Measurements from ENCODE around the gene SLC22A23. TPM values are rescaled to one million over a fixed set of nuclear protein-coding genes. Genes with fewer than 3 reads are reported as not detected.
A peak's percentile ranks its signal among the peaks of the same experiment; 100 is the strongest.

Gene SLC22A23
- total RNA-seq, 1 experiment from 2014 or later, result 5.7 TPM

GRCh38 chr6:3422435-3423070 is 34.3 kb downstream of the SLC22A23 start:
- Histone ChIP-seq H2AFZ (ENCODE audit: low read length) (no peak overlapping the region), H3F3A (ENCODE audit: low read length, unreplicated experiment) (no peaks in the 10 kb centered on the region), H3K9me2 (replicated peaks; ENCODE audit: low read length) (no peaks in the 10 kb centered on the region), H3K27me3 (ENCODE audit: low read length) (no peaks in the 10 kb centered on the region), H3K9ac (ENCODE audit: low read length) (no peak overlapping the region), H3K36me3 (ENCODE audit: low read depth, low read length) (no peaks in the 10 kb centered on the region), H3K27ac (ENCODE audit: low read length) (no peak overlapping the region), H3K4me3 (ENCODE audit: low read length) (no peak overlapping the region), H4K20me1 (ENCODE audit: low read length) (no peaks in the 10 kb centered on the region), H3K79me2 (ENCODE audit: low read length) (no peaks in the 10 kb centered on the region), H3K4me1 (ENCODE audit: insufficient read depth, low read length) (peaks cover 54% of the 10 kb centered on the region), H3K4me2 (ENCODE audit: low read length) (peak overlapping the region; percentile 45), H3K9me3 (ENCODE audit: low read length) (no peaks in the 10 kb centered on the region)
- no peak for TF ChIP-seq EZH2 (IDR thresholded peaks at IDR 0.05; ENCODE audit: low read length, unreplicated experiment)
- no peak for TF ChIP-seq EZH2phosphoT487 (IDR thresholded peaks at IDR 0.05; ENCODE audit: borderline replicate concordance, low read length)
- TF ChIP-seq CTCF (conservative IDR thresholded peaks at IDR 0.05; ENCODE audit: low read depth, low read length), result no peak
- ChIA-PET CTCF (interaction anchor here (0.7 kb wide), 1 partner anchor 143 kb away, joined by 3 read pairs; no protein-coding TSS in a partner anchor), POLR2A (ENCODE audit: unreplicated experiment) (interaction anchor here (0.7 kb wide), 1 partner anchor 43 kb away, joined by 4 read pairs; no protein-coding TSS in a partner anchor)
- intact Hi-C loops (cut with micrococcal nuclease), result no loop called here
- no peak for DNase-seq
- no TSS peak for BruUV-seq (replicated peaks)
- ATAC-seq, result peak; percentile 36; the same call in 1 of the 2 replicates

GRCh38 chr6:3421791-3422434 is 34.9 kb downstream of the SLC22A23 start:
- H4K20me1 ChIP-seq (ENCODE audit: low read length), result no peaks in the 10 kb centered on the region
- no TSS peak for BruUV-seq (replicated peaks)
- intact Hi-C loops (cut with micrococcal nuclease), result no loop called here
- CTCF ChIA-PET, result interaction anchor here (0.7 kb wide), 1 partner anchor 142 kb away, joined by 3 read pairs; no protein-coding TSS in a partner anchor
- peaks cover 50% of the 10 kb centered on the region for H3K4me1 ChIP-seq (ENCODE audit: insufficient read depth, low read length)
- POLR2A ChIA-PET (ENCODE audit: unreplicated experiment), result interaction anchor here (0.7 kb wide), 1 partner anchor 43 kb away, joined by 4 read pairs; no protein-coding TSS in a partner anchor
- no peaks in the 10 kb centered on the region for H3K9me2 ChIP-seq (replicated peaks; ENCODE audit: low read length)
- no peaks in the 10 kb centered on the region for H3F3A ChIP-seq (ENCODE audit: low read length, unreplicated experiment)
- H3K36me3 ChIP-seq (ENCODE audit: low read depth, low read length), result no peaks in the 10 kb centered on the region
- H3K4me3 ChIP-seq (ENCODE audit: low read length), result no peak overlapping the region
- no peaks in the 10 kb centered on the region for H3K79me2 ChIP-seq (ENCODE audit: low read length)
- H2AFZ ChIP-seq (ENCODE audit: low read length), result no peak overlapping the region
- ATAC-seq (peak; percentile 81), DNase-seq (peak; percentile 64)
- peak overlapping the region; percentile 45 for H3K4me2 ChIP-seq (ENCODE audit: low read length)
- H3K9ac ChIP-seq (ENCODE audit: low read length), result no peak overlapping the region
- 0 out of 2 replicates have a peak overlapping the region, but pooled peaks have one; percentile 4 for H3K27ac ChIP-seq (ENCODE audit: low read length)
- no peaks in the 10 kb centered on the region for H3K9me3 ChIP-seq (ENCODE audit: low read length)
- TF ChIP-seq CTCF (conservative IDR thresholded peaks at IDR 0.05; ENCODE audit: low read depth, low read length), result no peak
- no peak for TF ChIP-seq EZH2 (IDR thresholded peaks at IDR 0.05; ENCODE audit: low read length, unreplicated experiment)
- TF ChIP-seq EZH2phosphoT487 (IDR thresholded peaks at IDR 0.05; ENCODE audit: borderline replicate concordance, low read length), result no peak
- H3K27me3 ChIP-seq (ENCODE audit: low read length), result no peaks in the 10 kb centered on the region

GRCh38 chr6:3421143-3421542 is 35.7 kb downstream of the SLC22A23 start:
- no peak overlapping the region for H3K27ac ChIP-seq (ENCODE audit: low read length)
- ChIA-PET POLR2A (ENCODE audit: unreplicated experiment) (no interaction called here), CTCF (no interaction called here)
- no peaks in the 10 kb centered on the region for H3F3A ChIP-seq (ENCODE audit: low read length, unreplicated experiment)
- H3K9me2 ChIP-seq (replicated peaks; ENCODE audit: low read length), result no peaks in the 10 kb centered on the region
- H2AFZ ChIP-seq (ENCODE audit: low read length), result no peak overlapping the region
- ATAC-seq (no peak), DNase-seq (no peak)
- H4K20me1 ChIP-seq (ENCODE audit: low read length), result no peaks in the 10 kb centered on the region
- H3K9me3 ChIP-seq (ENCODE audit: low read length), result no peaks in the 10 kb centered on the region
- no peak overlapping the region for H3K4me3 ChIP-seq (ENCODE audit: low read length)
- intact Hi-C loops (cut with micrococcal nuclease), result no loop called here
- H3K9ac ChIP-seq (ENCODE audit: low read length), result no peak overlapping the region
- H3K36me3 ChIP-seq (ENCODE audit: low read depth, low read length), result no peaks in the 10 kb centered on the region
- no TSS peak for BruUV-seq (replicated peaks)
- H3K79me2 ChIP-seq (ENCODE audit: low read length), result no peaks in the 10 kb centered on the region
- H3K27me3 ChIP-seq (ENCODE audit: low read length), result no peaks in the 10 kb centered on the region
- TF ChIP-seq EZH2 (IDR thresholded peaks at IDR 0.05; ENCODE audit: low read length, unreplicated experiment) (no peak), EZH2phosphoT487 (IDR thresholded peaks at IDR 0.05; ENCODE audit: borderline replicate concordance, low read length) (no peak), CTCF (conservative IDR thresholded peaks at IDR 0.05; ENCODE audit: low read depth, low read length) (no peak)
- H3K4me1 ChIP-seq (ENCODE audit: insufficient read depth, low read length), result peaks cover 42% of the 10 kb centered on the region
- no peak overlapping the region for H3K4me2 ChIP-seq (ENCODE audit: low read length)

Measured in PC-3 (cell line).